RWPE2 (cell line): ENCODE data around the gene PRPF31.

ENCODE experiments used
- ATAC-seq: fragments of 200-7000 bp; cut with Tn5 transposase; 3 replicates; pipeline ENCODE4 v1.9.1; 2021; ENCODE audit warnings: low read depth
- DNase-seq: peaks from one replicate; pipeline ENCODE4 v3.0.0-alpha.2; 2020; ENCODE audit warnings: low spot score
- H3K27ac ChIP-seq: fragments of 450-650 bp; 2 replicates; pipeline ENCODE4 v1.5.1; 2017; ENCODE audit warnings: mild to moderate bottlenecking; ENCODE audit not compliant: poor library complexity, severe bottlenecking
- H3K27me3 ChIP-seq: fragments of 250-450 bp; sonication (Bioruptor Pico); 2 replicates; pipeline ENCODE4 v1.5.1; 2021; ENCODE audit warnings: mild to moderate bottlenecking, moderate library complexity; ENCODE audit not compliant: insufficient read depth, poor library complexity, severe bottlenecking
- H3K36me3 ChIP-seq: fragments of 250-450 bp; sonication (Bioruptor Pico); 2 replicates; pipeline ENCODE4 v1.5.1; 2020; ENCODE audit warnings: low read depth, mild to moderate bottlenecking, moderate library complexity
- H3K4me1 ChIP-seq: fragments of 250-450 bp; sonication (Bioruptor Pico); 2 replicates; pipeline ENCODE4 v1.5.1; 2021; ENCODE audit warnings: mild to moderate bottlenecking, moderate library complexity; ENCODE audit not compliant: insufficient read depth, poor library complexity, severe bottlenecking
- H3K4me3 ChIP-seq: fragments of 250-450 bp; sonication (Bioruptor Pico); 2 replicates; pipeline ENCODE4 v1.5.1; 2021; ENCODE audit warnings: mild to moderate bottlenecking, moderate library complexity; ENCODE audit not compliant: severe bottlenecking
- H3K9me3 ChIP-seq: fragments of 250-450 bp; sonication (Bioruptor Pico); 2 replicates; pipeline ENCODE4 v1.5.1; 2021; ENCODE audit warnings: mild to moderate bottlenecking, moderate library complexity; ENCODE audit not compliant: severe bottlenecking
- TF ChIP-seq, protein P1 (sequence below): fragments of 450-650 bp; IDR thresholded peaks from one replicate; pipeline ENCODE4 v1.5.1; 2017; ENCODE audit warnings: mild to moderate bottlenecking, moderate library complexity; ENCODE audit not compliant: poor library complexity, severe bottlenecking

Gene PRPF31

DNA sequence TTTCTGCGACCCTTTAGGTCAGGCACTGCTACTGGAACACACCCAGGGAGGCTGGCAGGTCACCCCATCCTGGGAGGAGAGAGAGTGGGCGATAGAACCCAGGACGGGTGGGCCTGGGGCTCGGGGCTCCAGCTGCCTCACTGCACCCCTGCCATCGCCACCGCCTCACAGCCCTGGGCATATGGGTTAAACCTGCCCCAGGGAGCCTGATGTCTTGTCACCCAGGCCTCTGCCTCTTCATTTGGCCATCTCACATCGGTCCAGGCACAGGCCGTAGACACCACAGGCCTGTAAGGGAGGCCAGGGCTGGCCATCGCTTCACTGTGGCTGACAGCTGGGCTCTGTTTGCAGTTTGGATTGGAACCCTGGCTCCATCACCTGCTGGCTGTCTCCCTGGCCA is 10.2 kb downstream of the PRPF31 start:
- Histone ChIP-seq H3K36me3 (peaks cover 54% of the 10 kb centered on the region), H3K27me3 (no peaks in the 10 kb centered on the region), H3K9me3 (no peaks in the 10 kb centered on the region), H3K4me3 (no peak overlapping the region), H3K27ac (no peak overlapping the region), H3K4me1 (no peaks in the 10 kb centered on the region)
- TF ChIP-seq, protein P1, sequence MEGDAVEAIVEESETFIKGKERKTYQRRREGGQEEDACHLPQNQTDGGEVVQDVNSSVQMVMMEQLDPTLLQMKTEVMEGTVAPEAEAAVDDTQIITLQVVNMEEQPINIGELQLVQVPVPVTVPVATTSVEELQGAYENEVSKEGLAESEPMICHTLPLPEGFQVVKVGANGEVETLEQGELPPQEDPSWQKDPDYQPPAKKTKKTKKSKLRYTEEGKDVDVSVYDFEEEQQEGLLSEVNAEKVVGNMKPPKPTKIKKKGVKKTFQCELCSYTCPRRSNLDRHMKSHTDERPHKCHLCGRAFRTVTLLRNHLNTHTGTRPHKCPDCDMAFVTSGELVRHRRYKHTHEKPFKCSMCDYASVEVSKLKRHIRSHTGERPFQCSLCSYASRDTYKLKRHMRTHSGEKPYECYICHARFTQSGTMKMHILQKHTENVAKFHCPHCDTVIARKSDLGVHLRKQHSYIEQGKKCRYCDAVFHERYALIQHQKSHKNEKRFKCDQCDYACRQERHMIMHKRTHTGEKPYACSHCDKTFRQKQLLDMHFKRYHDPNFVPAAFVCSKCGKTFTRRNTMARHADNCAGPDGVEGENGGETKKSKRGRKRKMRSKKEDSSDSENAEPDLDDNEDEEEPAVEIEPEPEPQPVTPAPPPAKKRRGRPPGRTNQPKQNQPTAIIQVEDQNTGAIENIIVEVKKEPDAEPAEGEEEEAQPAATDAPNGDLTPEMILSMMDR: no peak
- ATAC-seq (no peak), DNase-seq (no peak)

DNA sequence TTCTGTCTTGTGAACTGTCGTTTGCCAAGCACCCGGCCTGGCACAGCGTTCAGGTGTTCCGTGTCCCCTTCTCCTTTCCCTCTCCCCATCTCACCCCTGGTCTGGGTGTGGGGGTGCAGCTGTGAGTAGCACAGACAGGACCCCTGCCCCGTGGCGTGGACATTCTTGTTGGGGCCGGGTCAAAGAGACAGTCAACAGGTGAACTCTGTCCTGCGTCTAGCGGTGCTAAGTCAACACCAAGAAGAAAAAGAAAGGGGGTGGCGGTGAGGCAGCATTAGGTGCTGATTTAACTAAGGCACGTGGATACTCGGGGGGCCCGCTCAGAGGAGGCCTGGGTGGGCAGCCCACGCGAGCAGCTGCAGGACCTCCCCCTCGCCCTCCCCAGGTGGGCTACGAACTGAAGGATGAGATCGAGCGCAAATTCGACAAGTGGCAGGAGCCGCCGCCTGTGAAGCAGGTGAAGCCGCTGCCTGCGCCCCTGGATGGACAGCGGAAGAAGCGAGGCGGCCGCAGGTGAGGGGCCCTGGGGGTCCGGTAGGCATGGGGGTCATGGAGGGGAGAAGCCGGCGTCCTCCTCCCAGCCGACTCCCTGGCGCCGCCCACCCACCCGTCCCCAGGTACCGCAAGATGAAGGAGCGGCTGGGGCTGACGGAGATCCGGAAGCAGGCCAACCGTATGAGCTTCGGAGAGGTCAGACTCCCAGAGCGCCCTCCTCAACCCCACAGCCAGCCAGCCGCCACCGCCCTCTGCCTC is 12.3 kb downstream of the PRPF31 start:
- peaks cover 37% of the 10 kb centered on the region for H3K36me3 ChIP-seq
- TF ChIP-seq, protein P1: no peak
- H3K9me3 ChIP-seq: no peaks in the 10 kb centered on the region
- H3K4me3 ChIP-seq: no peak overlapping the region
- H3K27me3 ChIP-seq: no peaks in the 10 kb centered on the region
- H3K4me1 ChIP-seq: no peaks in the 10 kb centered on the region
- no peak for ATAC-seq
- no peak overlapping the region for H3K27ac ChIP-seq
- no peak for DNase-seq

DNA sequence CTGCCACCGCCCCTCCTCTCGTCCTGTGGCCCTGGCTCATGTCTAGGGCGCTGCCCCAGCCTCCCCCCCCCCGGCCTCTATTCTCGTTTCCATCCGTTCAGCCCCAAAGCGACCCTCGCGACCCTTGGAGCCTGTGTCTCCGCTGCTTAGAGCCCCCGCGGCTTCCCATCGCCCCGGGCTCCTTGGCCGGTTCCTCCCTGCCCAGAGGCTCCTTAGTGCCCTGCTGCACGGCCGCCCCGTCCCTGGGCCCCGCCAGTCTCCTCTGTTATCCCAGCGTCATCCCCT is 12.8 kb downstream of the PRPF31 start:
- H3K27me3 ChIP-seq: no peaks in the 10 kb centered on the region
- H3K4me3 ChIP-seq: no peak overlapping the region
- no peaks in the 10 kb centered on the region for H3K9me3 ChIP-seq
- no peak for ATAC-seq
- no peak overlapping the region for H3K27ac ChIP-seq
- TF ChIP-seq, protein P1: no peak
- no peaks in the 10 kb centered on the region for H3K4me1 ChIP-seq
- H3K36me3 ChIP-seq: peaks cover 37% of the 10 kb centered on the region
- DNase-seq: no peak

DNA sequence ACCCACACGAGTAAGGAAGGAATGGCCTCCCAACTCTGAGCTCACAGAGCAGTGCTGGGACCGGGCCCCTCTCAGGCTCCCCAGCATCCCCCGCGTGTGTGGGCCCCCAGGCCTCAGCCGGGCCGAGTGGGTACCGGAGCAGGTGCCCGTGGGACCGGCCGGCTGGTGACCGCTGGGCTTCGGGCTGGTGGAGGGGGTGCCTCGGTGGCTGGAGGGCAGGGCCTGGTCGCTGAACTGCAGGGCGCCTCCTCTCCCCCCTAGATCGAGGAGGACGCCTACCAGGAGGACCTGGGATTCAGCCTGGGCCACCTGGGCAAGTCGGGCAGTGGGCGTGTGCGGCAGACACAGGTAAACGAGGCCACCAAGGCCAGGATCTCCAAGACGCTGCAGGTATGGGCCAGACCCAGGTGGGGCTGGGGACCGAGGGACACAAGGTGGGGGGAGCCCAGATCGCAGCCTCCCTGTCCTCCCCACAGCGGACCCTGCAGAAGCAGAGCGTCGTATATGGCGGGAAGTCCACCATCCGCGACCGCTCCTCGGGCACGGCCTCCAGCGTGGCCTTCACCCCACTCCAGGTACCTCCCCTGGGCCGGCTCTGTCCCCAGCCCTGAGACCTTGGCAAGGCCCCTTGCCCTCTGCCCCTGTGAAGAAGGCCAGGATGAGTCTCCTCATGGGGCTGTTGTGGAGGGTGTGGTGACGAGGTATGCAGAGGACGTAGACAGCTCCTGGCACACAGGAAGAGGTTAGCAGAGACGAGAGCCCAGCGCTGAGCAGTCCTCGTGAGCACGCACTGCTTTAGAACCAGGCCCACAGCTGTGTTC is 13.5 kb downstream of the PRPF31 start:
- Histone ChIP-seq H3K27ac (no peak overlapping the region), H3K27me3 (no peaks in the 10 kb centered on the region), H3K4me1 (no peaks in the 10 kb centered on the region), H3K9me3 (no peaks in the 10 kb centered on the region), H3K4me3 (no peak overlapping the region), H3K36me3 (peaks cover 31% of the 10 kb centered on the region)
- DNase-seq (no peak), ATAC-seq (no peak)
- TF ChIP-seq, protein P1: no peak

DNA sequence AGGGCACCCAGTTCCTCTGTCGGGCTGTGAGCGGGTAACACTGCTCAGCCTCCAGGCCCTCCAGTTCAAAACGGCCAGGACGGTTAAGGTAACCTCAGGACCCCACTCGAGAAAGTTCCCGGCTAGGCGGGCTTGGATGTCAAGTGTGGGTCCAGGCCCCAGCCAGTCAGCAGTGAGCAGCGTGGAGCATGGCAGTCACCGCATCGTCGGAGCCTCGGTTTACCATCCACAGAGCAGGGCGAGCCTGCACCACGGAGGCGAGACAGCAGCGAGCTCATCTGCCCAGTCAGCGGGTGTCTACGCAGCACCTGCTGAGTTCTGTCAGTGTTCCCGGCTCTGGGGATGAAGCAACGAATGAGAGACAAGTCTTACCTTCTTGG is 14.1 kb downstream of the PRPF31 start:
- Histone ChIP-seq H3K27me3 (no peaks in the 10 kb centered on the region), H3K4me1 (no peaks in the 10 kb centered on the region), H3K36me3 (peaks cover 25% of the 10 kb centered on the region), H3K9me3 (no peaks in the 10 kb centered on the region), H3K4me3 (no peak overlapping the region), H3K27ac (no peak overlapping the region)
- no peak for ATAC-seq
- DNase-seq: no peak
- TF ChIP-seq, protein P1: no peak
